Measurements from ENCODE around the gene TMEM156.

DNA sequence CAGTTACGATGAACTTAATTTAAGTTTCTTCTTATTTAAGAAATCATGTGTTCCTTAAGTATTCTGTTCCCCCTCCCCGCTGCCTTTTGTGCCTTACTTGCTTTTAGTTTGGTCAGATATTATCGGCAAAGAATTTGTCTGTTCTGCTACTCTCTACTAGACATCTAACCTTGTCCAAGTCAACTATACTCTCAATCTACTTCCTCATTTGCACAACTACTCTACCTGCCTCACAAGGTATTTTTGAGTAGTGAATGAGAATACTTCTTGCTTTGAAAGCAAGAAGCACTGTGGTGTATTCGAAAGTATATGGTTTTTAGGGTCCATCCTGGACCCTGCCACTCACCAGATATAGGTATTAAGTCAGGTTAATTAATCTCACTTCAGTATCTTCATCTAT is 21.8 kb upstream of the TMEM156 start:
- TF ChIP-seq, protein P1, sequence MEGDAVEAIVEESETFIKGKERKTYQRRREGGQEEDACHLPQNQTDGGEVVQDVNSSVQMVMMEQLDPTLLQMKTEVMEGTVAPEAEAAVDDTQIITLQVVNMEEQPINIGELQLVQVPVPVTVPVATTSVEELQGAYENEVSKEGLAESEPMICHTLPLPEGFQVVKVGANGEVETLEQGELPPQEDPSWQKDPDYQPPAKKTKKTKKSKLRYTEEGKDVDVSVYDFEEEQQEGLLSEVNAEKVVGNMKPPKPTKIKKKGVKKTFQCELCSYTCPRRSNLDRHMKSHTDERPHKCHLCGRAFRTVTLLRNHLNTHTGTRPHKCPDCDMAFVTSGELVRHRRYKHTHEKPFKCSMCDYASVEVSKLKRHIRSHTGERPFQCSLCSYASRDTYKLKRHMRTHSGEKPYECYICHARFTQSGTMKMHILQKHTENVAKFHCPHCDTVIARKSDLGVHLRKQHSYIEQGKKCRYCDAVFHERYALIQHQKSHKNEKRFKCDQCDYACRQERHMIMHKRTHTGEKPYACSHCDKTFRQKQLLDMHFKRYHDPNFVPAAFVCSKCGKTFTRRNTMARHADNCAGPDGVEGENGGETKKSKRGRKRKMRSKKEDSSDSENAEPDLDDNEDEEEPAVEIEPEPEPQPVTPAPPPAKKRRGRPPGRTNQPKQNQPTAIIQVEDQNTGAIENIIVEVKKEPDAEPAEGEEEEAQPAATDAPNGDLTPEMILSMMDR (tag by site-specific recombination; IDR thresholded peaks at IDR 0.05): no peak
- TF ChIP-seq ZNF660 (tag by site-specific recombination; IDR thresholded peaks at IDR 0.05): no peak
- TF ChIP-seq ZFP37 (tag by site-specific recombination; IDR thresholded peaks at IDR 0.05): no peak
- no peak for TF ChIP-seq ZNF548 (tag by site-specific recombination; IDR thresholded peaks at IDR 0.05)
- no peak for TF ChIP-seq ZSCAN30 (tag by site-specific recombination; IDR thresholded peaks at IDR 0.05)
- TF ChIP-seq ZNF768 (tag by site-specific recombination; IDR thresholded peaks at IDR 0.05): no peak
- TF ChIP-seq ZNF335 (tag by site-specific recombination; conservative IDR thresholded peaks at IDR 0.05): no peak
- TF ChIP-seq ZBTB20 (tag by site-specific recombination; IDR thresholded peaks at IDR 0.05): no peak
- TF ChIP-seq, protein P2, sequence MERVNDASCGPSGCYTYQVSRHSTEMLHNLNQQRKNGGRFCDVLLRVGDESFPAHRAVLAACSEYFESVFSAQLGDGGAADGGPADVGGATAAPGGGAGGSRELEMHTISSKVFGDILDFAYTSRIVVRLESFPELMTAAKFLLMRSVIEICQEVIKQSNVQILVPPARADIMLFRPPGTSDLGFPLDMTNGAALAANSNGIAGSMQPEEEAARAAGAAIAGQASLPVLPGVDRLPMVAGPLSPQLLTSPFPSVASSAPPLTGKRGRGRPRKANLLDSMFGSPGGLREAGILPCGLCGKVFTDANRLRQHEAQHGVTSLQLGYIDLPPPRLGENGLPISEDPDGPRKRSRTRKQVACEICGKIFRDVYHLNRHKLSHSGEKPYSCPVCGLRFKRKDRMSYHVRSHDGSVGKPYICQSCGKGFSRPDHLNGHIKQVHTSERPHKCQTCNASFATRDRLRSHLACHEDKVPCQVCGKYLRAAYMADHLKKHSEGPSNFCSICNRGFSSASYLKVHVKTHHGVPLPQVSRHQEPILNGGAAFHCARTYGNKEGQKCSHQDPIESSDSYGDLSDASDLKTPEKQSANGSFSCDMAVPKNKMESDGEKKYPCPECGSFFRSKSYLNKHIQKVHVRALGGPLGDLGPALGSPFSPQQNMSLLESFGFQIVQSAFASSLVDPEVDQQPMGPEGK (tag by site-specific recombination; IDR thresholded peaks at IDR 0.05): no peak
- no peak for TF ChIP-seq ZNF76 (tag by site-specific recombination; IDR thresholded peaks at IDR 0.05; ENCODE audit: borderline replicate concordance, low read depth)
